GM21619 (cell line): ENCODE results near the gene CD40LG.

Experiments used
- ATAC-seq: cut with Tn5 transposase; IDR thresholded peaks from one replicate; pipeline ENCODE4 v1.9.1; 2021; ENCODE audit not compliant: unreplicated experiment

Gene CD40LG

GRCh38 chrX:136647677-136648360, at the start of gene CD40LG:
Gene CD40LG (plus strand): TSS chrX:136648158. CDS start chrX:136648249, 91 bp downstream.
- ATAC-seq, result no peak

GRCh38 chrX:136598631-136599030, 49.3 kb upstream of the CD40LG start:
- no peak for ATAC-seq

- ATAC-seq, result no peak
Observed at GRCh38 chrX:136600059-136600458, 47.9 kb upstream of the CD40LG start.

GRCh38 chrX:136607236-136607635, 40.7 kb upstream of the CD40LG start:
- no peak for ATAC-seq

GRCh38 chrX:136608295-136608933, 39.5 kb upstream of the CD40LG start:
- no peak for ATAC-seq

GRCh38 chrX:136616987-136617685, 30.8 kb upstream of the CD40LG start:
- peak; percentile 98 for ATAC-seq

- no peak for ATAC-seq
Observed at GRCh38 chrX:136619899-136620505, 28.0 kb upstream of the CD40LG start.

GRCh38 chrX:136620780-136621179, 27.2 kb upstream of the CD40LG start:
- ATAC-seq, result no peak

- ATAC-seq, result no peak
Observed at GRCh38 chrX:136622568-136622967, 25.4 kb upstream of the CD40LG start.

- no peak for ATAC-seq
Observed at GRCh38 chrX:136623396-136623795, 24.6 kb upstream of the CD40LG start.

- no peak for ATAC-seq
Observed at GRCh38 chrX:136625246-136625645, 22.7 kb upstream of the CD40LG start.

GRCh38 chrX:136626237-136626636, 21.7 kb upstream of the CD40LG start:
- ATAC-seq, result peak; percentile 74

- no peak for ATAC-seq
Observed at GRCh38 chrX:136626891-136627290, 21.1 kb upstream of the CD40LG start.

GRCh38 chrX:136627409-136627808, 20.5 kb upstream of the CD40LG start:
- ATAC-seq, result no peak

GRCh38 chrX:136629084-136629750, 18.7 kb upstream of the CD40LG start:
- no peak for ATAC-seq

GRCh38 chrX:136630881-136631280, 17.1 kb upstream of the CD40LG start:
- no peak for ATAC-seq

- peak; percentile 94 for ATAC-seq
Observed at GRCh38 chrX:136635235-136635634, 12.7 kb upstream of the CD40LG start.

GRCh38 chrX:136636121-136636520, 11.8 kb upstream of the CD40LG start:
- ATAC-seq, result no peak

- no peak for ATAC-seq
Observed at GRCh38 chrX:136639506-136640176, 8.3 kb upstream of the CD40LG start.

GRCh38 chrX:136643243-136643642, 4.7 kb upstream of the CD40LG start:
- ATAC-seq, result no peak
